ENCODE results near the gene GSTK1. TPM values are rescaled to one million over a fixed set of nuclear protein-coding genes. Genes with fewer than 3 reads are reported as not detected.
"Not testable (repeated sequence)": the region's sequence is repeated elsewhere in the genome, so short reads cannot be mapped to it uniquely, and the experiment has no call there.

GSTK1 gene
- 58.0 and 94.2 TPM in 2 replicates for total RNA-seq

GRCh38 chr7:143263266-143264195 lies at the start of gene GSTK1:
GSTK1 (plus strand) TSS chr7:143263441; CDS start chr7:143263514, 73 bp downstream.
- DNase-seq (ENCODE audit: low read depth in 2 of 2) = peak in 1 of 2 donors; percentile 72

- not testable (repeated sequence) for DNase-seq (ENCODE audit: low read depth in 2 of 2)
Observed at GRCh38 chr7:143213478-143213877, 49.8 kb upstream of the GSTK1 start.

GRCh38 chr7:143214789-143215679 lies 48.2 kb upstream of the GSTK1 start:
- DNase-seq (ENCODE audit: low read depth in 2 of 2) = peak; percentile 75 to 87

GRCh38 chr7:143216151-143216550 lies 47.1 kb upstream of the GSTK1 start:
- DNase-seq (ENCODE audit: low read depth in 2 of 2) = no peak

- DNase-seq (ENCODE audit: low read depth in 2 of 2) = no peak
Observed at GRCh38 chr7:143216686-143217085, 46.6 kb upstream of the GSTK1 start.

GRCh38 chr7:143217806-143218205 lies 45.4 kb upstream of the GSTK1 start:
- DNase-seq (ENCODE audit: low read depth in 2 of 2) = no peak

- no peak for DNase-seq (ENCODE audit: low read depth in 2 of 2)
Observed at GRCh38 chr7:143221286-143221685, 42.0 kb upstream of the GSTK1 start.

- no peak for DNase-seq (ENCODE audit: low read depth in 2 of 2)
Observed at GRCh38 chr7:143221737-143222136, 41.5 kb upstream of the GSTK1 start, which contains the start of gene TAS2R40. TAS2R40 (plus strand) TSS chr7:143222037; CDS start chr7:143222079, 42 bp downstream.

- no peak for DNase-seq (ENCODE audit: low read depth in 2 of 2)
Observed at GRCh38 chr7:143222782-143223181, 40.5 kb upstream of the GSTK1 start.

GRCh38 chr7:143223784-143224183 lies 39.5 kb upstream of the GSTK1 start:
- DNase-seq (ENCODE audit: low read depth in 2 of 2) = no peak

- DNase-seq (ENCODE audit: low read depth in 2 of 2) = no peak
Observed at GRCh38 chr7:143225047-143225446, 38.2 kb upstream of the GSTK1 start.

- DNase-seq (ENCODE audit: low read depth in 2 of 2) = no peak
Observed at GRCh38 chr7:143227806-143228205, 35.4 kb upstream of the GSTK1 start.

GRCh38 chr7:143229054-143229790 lies 34.0 kb upstream of the GSTK1 start:
- no peak for DNase-seq (ENCODE audit: low read depth in 2 of 2)

GRCh38 chr7:143230602-143231457 lies 32.4 kb upstream of the GSTK1 start:
- DNase-seq (ENCODE audit: low read depth in 2 of 2) = no peak

GRCh38 chr7:143233816-143234532 lies 29.3 kb upstream of the GSTK1 start:
- no peak for DNase-seq (ENCODE audit: low read depth in 2 of 2)

- DNase-seq (ENCODE audit: low read depth in 2 of 2) = no peak
Observed at GRCh38 chr7:143234533-143234875, 28.7 kb upstream of the GSTK1 start.

- no peak for DNase-seq (ENCODE audit: low read depth in 2 of 2)
Observed at GRCh38 chr7:143235561-143235960, 27.7 kb upstream of the GSTK1 start.

GRCh38 chr7:143236408-143236990 lies 26.7 kb upstream of the GSTK1 start:
- no peak for DNase-seq (ENCODE audit: low read depth in 2 of 2)

- no peak for DNase-seq (ENCODE audit: low read depth in 2 of 2)
Observed at GRCh38 chr7:143237366-143237765, 25.9 kb upstream of the GSTK1 start.
